Upper lobe of left lung (tissue), 4 donors: ENCODE results near the gene DOCK10.

Experiments used
- CTCF ChIP-seq, 6 experiments: fragments of 450-650 bp in 4 of 6; fragments of 200-600 bp in 2 of 6; sonication (generic) in 2 of 6; IDR thresholded peaks; one replicate each; pipeline ENCODE4 v1.5.1; 2016 to 2019; ENCODE audit warnings: antibody characterized with exemption in 6 of 6
- EP300 ChIP-seq, 4 donors: sonication (generic); formaldehyde crosslinking; IDR thresholded peaks; one replicate each; pipeline ENCODE4 v1.5.1; 2017; ENCODE audit warnings: antibody characterized with exemption in 4 of 4, control low read depth in 2 of 4
- POLR2A ChIP-seq, 4 donors: fragments of 450-650 bp; IDR thresholded peaks; one replicate each; pipeline ENCODE4 v1.5.1; 2016 to 2017; ENCODE audit warnings: antibody characterized with exemption in 4 of 4, mild to moderate bottlenecking in 2 of 4
- POLR2AphosphoS5 ChIP-seq, 2 donors: sonication (generic); formaldehyde crosslinking; IDR thresholded peaks; one replicate each; pipeline ENCODE4 v1.5.1; 2017; ENCODE audit warnings: antibody characterized with exemption in 2 of 2

GRCh38 chr2:225009768-225010167 is 32.5 kb downstream of the DOCK10 start:
- TF ChIP-seq CTCF (IDR thresholded peaks at IDR 0.05), result no peak
- no peak for TF ChIP-seq POLR2A (IDR thresholded peaks at IDR 0.05)
- no peak for TF ChIP-seq POLR2AphosphoS5 (IDR thresholded peaks at IDR 0.05)
- no peak for TF ChIP-seq EP300 (IDR thresholded peaks at IDR 0.05)
